ENCODE measurements around the gene LMAN2. TPM values are rescaled to one million over a fixed set of nuclear protein-coding genes. Genes with fewer than 3 reads are reported as not detected.
A peak's percentile ranks its signal among the peaks of the same experiment; 100 is the strongest.

The LMAN2 gene
- total and polyA plus RNA-seq, 2 experiments from 2014 or later = 163 to 261 TPM

DNA sequence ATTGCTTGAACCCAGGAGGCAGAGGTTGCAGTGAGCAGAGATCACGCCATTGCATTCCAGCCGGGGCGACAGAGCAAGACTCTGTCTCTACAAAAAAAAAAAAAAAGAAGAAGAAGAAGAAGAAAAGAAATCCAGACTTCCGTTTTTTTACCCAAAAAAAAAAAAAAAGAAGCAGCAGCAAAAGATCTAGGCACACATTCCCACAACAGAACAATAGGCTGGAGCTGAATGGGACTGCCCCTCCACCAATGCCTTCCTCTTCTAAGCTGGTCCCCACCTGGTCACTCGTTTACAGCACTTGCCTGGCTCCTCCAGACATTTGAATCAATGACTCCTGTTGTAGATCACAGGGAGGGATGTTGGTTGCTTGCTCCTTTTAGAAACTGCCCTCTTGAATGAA is 1.6 kb upstream of the LMAN2 start:
- TF ChIP-seq, protein P1, sequence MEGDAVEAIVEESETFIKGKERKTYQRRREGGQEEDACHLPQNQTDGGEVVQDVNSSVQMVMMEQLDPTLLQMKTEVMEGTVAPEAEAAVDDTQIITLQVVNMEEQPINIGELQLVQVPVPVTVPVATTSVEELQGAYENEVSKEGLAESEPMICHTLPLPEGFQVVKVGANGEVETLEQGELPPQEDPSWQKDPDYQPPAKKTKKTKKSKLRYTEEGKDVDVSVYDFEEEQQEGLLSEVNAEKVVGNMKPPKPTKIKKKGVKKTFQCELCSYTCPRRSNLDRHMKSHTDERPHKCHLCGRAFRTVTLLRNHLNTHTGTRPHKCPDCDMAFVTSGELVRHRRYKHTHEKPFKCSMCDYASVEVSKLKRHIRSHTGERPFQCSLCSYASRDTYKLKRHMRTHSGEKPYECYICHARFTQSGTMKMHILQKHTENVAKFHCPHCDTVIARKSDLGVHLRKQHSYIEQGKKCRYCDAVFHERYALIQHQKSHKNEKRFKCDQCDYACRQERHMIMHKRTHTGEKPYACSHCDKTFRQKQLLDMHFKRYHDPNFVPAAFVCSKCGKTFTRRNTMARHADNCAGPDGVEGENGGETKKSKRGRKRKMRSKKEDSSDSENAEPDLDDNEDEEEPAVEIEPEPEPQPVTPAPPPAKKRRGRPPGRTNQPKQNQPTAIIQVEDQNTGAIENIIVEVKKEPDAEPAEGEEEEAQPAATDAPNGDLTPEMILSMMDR (IDR thresholded peaks at IDR 0.05; ENCODE audit: low read depth, low read length) = no peak
- no peak for DNase-seq (ENCODE audit: low read depth in 1 of 2, low spot score in 1 of 2)
- no peaks in the 10 kb centered on the region for H3K36me3 ChIP-seq
- no peak overlapping the region for H3K27ac ChIP-seq
- peaks cover 7% of the 10 kb centered on the region for H3K4me1 ChIP-seq (ENCODE audit: low read depth)
- H3K27me3 ChIP-seq = no peaks in the 10 kb centered on the region
- H3K9me3 ChIP-seq (ENCODE audit: low read depth) = no peaks in the 10 kb centered on the region
- H3K4me3 ChIP-seq = no peak overlapping the region

DNA sequence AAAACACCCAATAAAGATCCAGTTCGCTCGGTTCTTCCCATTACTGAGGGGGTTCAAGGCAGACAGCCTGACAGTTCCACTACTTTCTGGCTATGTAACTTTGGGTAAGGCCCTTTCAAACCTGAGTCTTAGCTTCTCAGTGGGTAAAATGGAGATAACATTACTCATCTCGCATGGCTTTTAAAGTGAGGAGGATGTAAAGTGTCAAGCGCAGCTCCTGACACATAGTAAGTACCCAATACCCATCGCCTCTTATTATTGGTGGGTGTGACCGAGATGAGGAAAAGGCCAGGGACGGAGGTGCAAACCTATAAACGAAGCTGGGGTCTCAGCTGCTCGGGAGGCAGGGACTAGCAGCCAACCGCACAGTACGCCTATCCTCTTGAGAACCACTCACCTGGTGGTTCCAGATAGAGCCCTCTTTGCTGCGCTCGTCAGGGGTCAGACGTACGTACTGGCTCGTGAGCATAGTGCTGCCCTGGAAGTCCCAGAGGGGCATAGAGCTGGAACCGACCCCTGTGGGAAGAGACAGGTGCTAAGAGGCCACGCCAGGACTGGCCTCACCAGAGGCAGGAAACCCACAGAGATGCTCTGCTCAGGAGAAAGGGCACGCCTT is 584 bp downstream of the LMAN2 start:
- H3K9me3 ChIP-seq (ENCODE audit: low read depth) = no peaks in the 10 kb centered on the region
- TF ChIP-seq, protein P1 (IDR thresholded peaks at IDR 0.05; ENCODE audit: low read depth, low read length) = no peak
- H3K4me1 ChIP-seq (ENCODE audit: low read depth) = peaks cover 7% of the 10 kb centered on the region
- H3K27ac ChIP-seq = peak overlapping the region; percentile 95
- H3K4me3 ChIP-seq = peak overlapping the region; percentile 72
- H3K27me3 ChIP-seq = no peaks in the 10 kb centered on the region
- H3K36me3 ChIP-seq = peaks cover under 1% of the 10 kb centered on the region
- no peak for DNase-seq (ENCODE audit: low read depth in 1 of 2, low spot score in 1 of 2)

DNA sequence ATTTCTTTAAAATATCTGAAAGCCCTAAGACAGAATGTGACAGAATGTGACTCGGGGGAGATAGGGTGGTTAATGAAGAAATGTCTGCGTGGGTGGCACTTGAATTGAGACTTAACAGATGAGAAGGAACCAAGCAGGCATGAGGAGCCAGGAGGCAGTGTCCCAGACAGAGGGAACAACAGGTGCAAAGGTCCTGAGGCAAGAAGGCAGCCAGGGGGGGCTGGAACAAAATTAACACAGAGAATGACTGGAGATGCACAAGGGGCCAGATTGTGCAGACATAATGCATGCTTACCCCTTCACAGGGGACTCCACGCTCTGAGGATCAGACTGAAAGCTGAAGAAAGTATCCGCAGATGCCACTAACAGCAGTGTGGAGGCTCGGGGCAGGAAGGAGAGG is 1.7 kb downstream of the LMAN2 start:
- TF ChIP-seq, protein P1 (IDR thresholded peaks at IDR 0.05; ENCODE audit: low read depth, low read length) = no peak

DNA sequence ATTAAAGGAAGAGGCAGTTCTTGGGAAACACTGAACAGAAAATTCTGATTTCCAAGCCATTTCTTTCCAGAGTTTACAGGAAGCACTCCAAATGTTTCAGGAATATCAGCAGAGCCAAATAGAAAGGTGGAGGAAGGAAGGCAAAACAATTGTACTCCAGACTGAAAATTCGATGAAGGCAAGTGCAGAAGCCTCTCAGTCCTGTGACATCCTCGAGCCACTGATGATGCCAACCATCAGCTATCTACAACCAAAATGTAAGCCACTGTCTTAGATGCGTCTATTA is 2.2 kb downstream of the LMAN2 start:
- H3K4me3 ChIP-seq = no peak overlapping the region
- H3K27ac ChIP-seq = no peak overlapping the region
- no peaks in the 10 kb centered on the region for H3K9me3 ChIP-seq (ENCODE audit: low read depth)
- H3K27me3 ChIP-seq = no peaks in the 10 kb centered on the region
- no peak for DNase-seq (ENCODE audit: low read depth in 1 of 2, low spot score in 1 of 2)
- TF ChIP-seq, protein P1 (IDR thresholded peaks at IDR 0.05; ENCODE audit: low read depth, low read length) = no peak
- peaks cover 7% of the 10 kb centered on the region for H3K4me1 ChIP-seq (ENCODE audit: low read depth)
- H3K36me3 ChIP-seq = peaks cover 6% of the 10 kb centered on the region

More for the DNA sequence above, 1.7 kb downstream of the LMAN2 start:
- no peak overlapping the region for H3K27ac ChIP-seq
- peaks cover 3% of the 10 kb centered on the region for H3K36me3 ChIP-seq
- H3K4me1 ChIP-seq (ENCODE audit: low read depth) = peaks cover 7% of the 10 kb centered on the region
- no peaks in the 10 kb centered on the region for H3K9me3 ChIP-seq (ENCODE audit: low read depth)
- no peak for DNase-seq (ENCODE audit: low read depth in 1 of 2, low spot score in 1 of 2)
- H3K27me3 ChIP-seq = no peaks in the 10 kb centered on the region
- H3K4me3 ChIP-seq = peak overlapping the region; percentile 72

DNA sequence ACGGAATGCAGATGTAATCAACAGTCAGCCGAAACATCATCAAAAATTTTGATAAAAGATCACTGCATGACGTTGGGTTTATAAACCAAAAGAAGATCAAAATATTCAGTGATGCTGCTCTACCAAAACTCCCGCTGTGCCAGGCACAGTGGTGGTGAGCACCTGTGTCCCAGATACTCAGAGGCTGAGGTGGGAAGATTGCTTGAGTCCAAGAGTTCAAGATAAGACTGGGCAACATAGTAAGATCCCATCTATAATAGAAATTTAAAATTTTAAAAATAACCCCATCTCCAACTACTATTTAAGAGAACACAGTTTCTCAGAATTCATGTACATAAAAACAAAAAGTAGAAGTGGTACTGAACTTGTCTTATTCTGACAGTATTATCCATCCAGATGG is 3.8 kb downstream of the LMAN2 start:
- TF ChIP-seq, protein P1 (IDR thresholded peaks at IDR 0.05; ENCODE audit: low read depth, low read length) = no peak
- no peak for DNase-seq (ENCODE audit: low read depth in 1 of 2, low spot score in 1 of 2)

More for the DNA sequence above, 3.8 kb downstream of the LMAN2 start:
- H3K36me3 ChIP-seq = peaks cover 6% of the 10 kb centered on the region
- no peaks in the 10 kb centered on the region for H3K27me3 ChIP-seq
- H3K27ac ChIP-seq = no peak overlapping the region
- H3K4me1 ChIP-seq (ENCODE audit: low read depth) = peaks cover 7% of the 10 kb centered on the region
- H3K9me3 ChIP-seq (ENCODE audit: low read depth) = no peaks in the 10 kb centered on the region
- H3K4me3 ChIP-seq = no peak overlapping the region
